Left renal cortex interstitium (tissue), 4 donors: ENCODE measurements around the gene MAPK12. TPM values are rescaled to one million over a fixed set of nuclear protein-coding genes. Genes with fewer than 3 reads are reported as not detected.
"Not testable (repeated sequence)": the region's sequence is repeated elsewhere in the genome, so short reads cannot be mapped to it uniquely, and the experiment has no call there.

Source experiments
- DNase-seq, 4 donors: peaks; one replicate each; pipeline ENCODE4 v3.0.0-alpha.2; 2013; ENCODE audit warnings: low read depth in 4 of 4, low spot score in 2 of 4, missing footprints in 1 of 4
- polyA plus RNA-seq, 4 donors: library from polyadenylated mRNA; unstranded; fragments of 120-200 nt; gene quantifications; one replicate each; pipeline ENCODE4 v1.2.1, GENCODE V29; 2013; ENCODE audit not compliant: insufficient read length in 4 of 4

MAPK12 gene
- polyA plus RNA-seq, 4 donors = 10.8 to 23.0 (median 15.1) TPM

- DNase-seq = no peak
These were observed 43.8 kb downstream of the MAPK12 start for GRCh38 chr22:50217543-50218152.

- no peak for DNase-seq
These were observed 44.6 kb downstream of the MAPK12 start for GRCh38 chr22:50216684-50217520.

- DNase-seq = no peak
These were observed 45.3 kb downstream of the MAPK12 start for GRCh38 chr22:50216055-50216683.

GRCh38 chr22:50215297-50216054, 46.0 kb downstream of the MAPK12 start:
- no peak for DNase-seq

- DNase-seq = no peak
These were observed 48.2 kb downstream of the MAPK12 start for GRCh38 chr22:50213263-50213662.

GRCh38 chr22:50211147-50211546, 50.3 kb downstream of the MAPK12 start:
- no peak for DNase-seq

GRCh38 chr22:50210378-50211139, 50.9 kb downstream of the MAPK12 start:
- no peak for DNase-seq

GRCh38 chr22:50209893-50210292, 51.6 kb downstream of the MAPK12 start:
- no peak for DNase-seq

GRCh38 chr22:50208939-50209892, 52.3 kb downstream of the MAPK12 start:
- DNase-seq = no peak

- no peak for DNase-seq
These were observed 53.0 kb downstream of the MAPK12 start for GRCh38 chr22:50208430-50208938.

GRCh38 chr22:50207383-50208140, 53.9 kb downstream of the MAPK12 start:
- no peak for DNase-seq

GRCh38 chr22:50206599-50206998, 54.9 kb downstream of the MAPK12 start:
- DNase-seq = no peak

- no peak for DNase-seq
These were observed 55.5 kb downstream of the MAPK12 start for GRCh38 chr22:50205781-50206569.

- not testable (repeated sequence) for DNase-seq
These were observed 56.5 kb downstream of the MAPK12 start for GRCh38 chr22:50204998-50205397.

- no peak for DNase-seq
These were observed 56.9 kb downstream of the MAPK12 start for GRCh38 chr22:50204571-50204970.

GRCh38 chr22:50203288-50203687, 58.2 kb downstream of the MAPK12 start:
- DNase-seq = no peak
